GM13977 (cell line): ENCODE data around the gene TRIOBP.

ENCODE experiments used
- DNase-seq: peaks from one replicate; pipeline ENCODE4 v3.0.0; 2012; ENCODE audit warnings: low spot score
- in situ Hi-C: fragments of 300-500 bp; cut with MboI; formaldehyde crosslinking; loops from one replicate; pipeline ENCODE4 v1.12.0; 2022; ENCODE audit warnings: low sequenced_read_pairs, low pct_unique_long_range_greater_than_20kb, mixed read lengths, inconsistent platforms; ENCODE audit not compliant: unreplicated experiment
- TF ChIP-seq, protein P1 (sequence below): IDR thresholded peaks from 2 replicates; pipeline ENCODE4 v1.5.1; 2012; ENCODE audit warnings: mild to moderate bottlenecking, control low read depth; ENCODE audit not compliant: insufficient read depth; ENCODE audit errors: extremely low read depth, missing control alignments

Gene TRIOBP

DNA sequence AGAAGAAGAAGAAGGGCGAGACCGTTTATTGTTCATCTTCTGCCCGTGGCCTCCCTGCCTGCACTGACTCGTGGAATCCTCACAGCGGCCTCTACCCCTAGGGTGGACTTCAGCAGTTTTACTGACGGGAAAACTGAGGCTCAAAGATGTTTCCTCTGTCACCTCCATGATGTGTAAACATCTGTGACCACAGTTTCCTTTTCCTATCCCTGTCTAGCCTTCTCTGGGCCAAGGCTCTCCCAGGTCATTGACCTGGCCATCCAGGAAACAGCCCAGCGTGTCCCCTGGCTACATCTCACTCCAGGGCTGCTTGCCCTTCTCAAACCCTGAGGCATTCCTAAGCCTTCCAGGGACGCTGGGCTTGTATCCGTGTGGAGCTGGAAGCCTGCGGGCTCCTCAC, 61.8 kb downstream of the TRIOBP start:
- TF ChIP-seq, protein P1, sequence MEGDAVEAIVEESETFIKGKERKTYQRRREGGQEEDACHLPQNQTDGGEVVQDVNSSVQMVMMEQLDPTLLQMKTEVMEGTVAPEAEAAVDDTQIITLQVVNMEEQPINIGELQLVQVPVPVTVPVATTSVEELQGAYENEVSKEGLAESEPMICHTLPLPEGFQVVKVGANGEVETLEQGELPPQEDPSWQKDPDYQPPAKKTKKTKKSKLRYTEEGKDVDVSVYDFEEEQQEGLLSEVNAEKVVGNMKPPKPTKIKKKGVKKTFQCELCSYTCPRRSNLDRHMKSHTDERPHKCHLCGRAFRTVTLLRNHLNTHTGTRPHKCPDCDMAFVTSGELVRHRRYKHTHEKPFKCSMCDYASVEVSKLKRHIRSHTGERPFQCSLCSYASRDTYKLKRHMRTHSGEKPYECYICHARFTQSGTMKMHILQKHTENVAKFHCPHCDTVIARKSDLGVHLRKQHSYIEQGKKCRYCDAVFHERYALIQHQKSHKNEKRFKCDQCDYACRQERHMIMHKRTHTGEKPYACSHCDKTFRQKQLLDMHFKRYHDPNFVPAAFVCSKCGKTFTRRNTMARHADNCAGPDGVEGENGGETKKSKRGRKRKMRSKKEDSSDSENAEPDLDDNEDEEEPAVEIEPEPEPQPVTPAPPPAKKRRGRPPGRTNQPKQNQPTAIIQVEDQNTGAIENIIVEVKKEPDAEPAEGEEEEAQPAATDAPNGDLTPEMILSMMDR = no peak
- in situ Hi-C loops = no loop called here
- DNase-seq = no peak

DNA sequence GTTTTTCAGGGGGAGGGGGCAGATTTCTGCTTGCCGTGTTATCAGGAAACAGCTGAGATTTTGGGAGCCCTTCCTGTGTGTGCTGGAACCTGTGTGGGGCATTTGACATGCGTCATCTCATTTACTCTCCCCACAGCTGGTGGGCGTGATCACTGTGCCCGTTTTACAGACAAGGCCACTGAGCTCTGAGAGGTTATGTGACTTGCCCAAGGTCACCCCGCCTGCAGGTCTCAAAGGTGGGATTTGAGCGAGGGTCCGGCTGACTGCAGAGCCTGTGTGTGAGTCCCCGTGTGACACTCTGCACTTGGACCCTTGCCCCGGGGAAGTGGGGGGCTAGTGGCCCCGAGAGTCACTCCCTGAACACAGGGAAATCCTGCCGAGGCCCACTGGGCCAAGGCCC, 62.4 kb downstream of the TRIOBP start:
- TF ChIP-seq, protein P1 = no peak
- in situ Hi-C loops = no loop called here
- no peak for DNase-seq

DNA sequence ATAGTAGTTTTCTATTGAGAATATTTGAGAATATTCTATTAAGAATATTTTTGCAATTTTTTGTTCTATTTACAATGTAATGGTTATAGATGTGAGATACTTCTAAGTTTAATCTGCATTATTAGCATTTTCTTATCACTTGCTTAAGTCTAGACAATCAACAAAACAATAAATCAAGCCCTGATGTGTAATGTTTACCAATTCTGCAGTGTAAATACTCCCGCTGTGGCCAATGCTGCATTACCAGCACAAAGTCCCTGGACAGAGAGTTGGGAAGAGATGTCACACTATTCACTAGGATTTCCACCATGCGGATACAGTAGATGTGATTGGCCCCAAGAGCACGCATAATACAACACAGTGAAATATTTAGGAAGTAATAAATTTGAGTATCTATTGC, 63.3 kb downstream of the TRIOBP start:
- in situ Hi-C loops = no loop called here
- no peak for DNase-seq
- TF ChIP-seq, protein P1 = no peak

DNA sequence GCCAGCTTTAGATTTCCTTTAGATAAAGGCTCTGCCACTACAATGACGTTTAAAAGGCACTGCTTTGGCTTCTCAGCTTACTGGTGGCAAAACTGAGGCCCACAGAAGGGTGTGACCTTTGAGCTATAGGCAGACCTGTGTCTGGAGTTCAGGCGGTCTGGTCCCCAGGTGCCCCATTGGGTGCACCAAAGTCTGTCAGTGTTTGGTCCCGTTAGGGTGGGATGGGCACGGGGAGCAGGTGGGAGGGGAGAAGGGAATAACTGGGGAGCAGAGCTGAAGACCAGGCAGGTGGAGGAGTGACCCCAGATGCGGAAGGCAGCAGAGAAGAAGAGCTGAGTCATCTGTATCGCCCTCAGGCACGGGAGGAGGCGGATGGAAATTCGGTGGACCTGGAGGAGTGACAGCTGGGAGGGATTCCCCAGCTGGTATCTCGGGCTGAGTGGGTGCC, 65.6 kb downstream of the TRIOBP start:
- TF ChIP-seq, protein P1 = no peak
- no peak for DNase-seq
- in situ Hi-C loops = no loop called here

DNA sequence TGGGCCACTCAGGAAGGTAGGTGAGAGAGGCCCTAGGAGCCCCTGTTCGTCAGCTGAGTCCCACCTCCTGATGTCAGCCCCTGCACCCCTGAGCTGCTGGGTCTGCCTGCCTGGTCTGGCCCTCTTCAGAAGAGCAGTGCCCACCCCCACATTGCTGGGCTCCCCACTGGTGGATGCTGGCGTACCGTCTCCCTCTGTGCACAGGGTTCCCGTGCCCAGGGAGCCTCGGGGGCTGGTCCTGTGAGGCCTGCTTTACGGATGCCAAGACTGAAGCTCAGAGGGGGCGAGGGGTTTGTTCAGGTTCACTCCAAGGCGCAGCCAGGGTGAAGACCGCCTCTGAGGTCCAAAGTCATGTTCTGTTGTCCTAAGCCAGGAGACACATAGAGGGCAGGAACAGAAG, 66.2 kb downstream of the TRIOBP start:
- in situ Hi-C loops = no loop called here

DNA sequence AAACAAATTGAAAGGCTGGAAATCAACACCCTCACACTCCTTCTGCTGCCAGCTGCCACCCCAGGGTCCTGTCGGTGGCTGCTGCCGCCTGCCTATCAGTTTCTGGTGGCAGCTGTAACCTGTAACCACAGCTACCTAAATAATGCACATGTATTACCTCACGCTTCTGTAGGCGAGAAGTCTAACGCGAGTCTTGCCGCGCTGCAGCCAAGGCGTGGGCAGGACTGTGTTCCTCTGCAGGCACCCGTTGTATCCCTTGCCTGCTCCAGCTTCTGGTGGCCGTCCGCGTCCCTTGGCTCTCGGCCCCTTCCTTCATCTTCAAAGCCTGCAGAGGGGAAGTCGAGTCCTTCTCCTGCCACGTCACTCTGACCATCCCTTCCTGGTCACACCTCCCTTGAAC, 66.8 kb downstream of the TRIOBP start:
- no peak for DNase-seq
- in situ Hi-C loops = no loop called here
- TF ChIP-seq, protein P1 = no peak

More for the DNA sequence above, 66.2 kb downstream of the TRIOBP start:
- TF ChIP-seq, protein P1 = no peak
- DNase-seq = no peak

DNA sequence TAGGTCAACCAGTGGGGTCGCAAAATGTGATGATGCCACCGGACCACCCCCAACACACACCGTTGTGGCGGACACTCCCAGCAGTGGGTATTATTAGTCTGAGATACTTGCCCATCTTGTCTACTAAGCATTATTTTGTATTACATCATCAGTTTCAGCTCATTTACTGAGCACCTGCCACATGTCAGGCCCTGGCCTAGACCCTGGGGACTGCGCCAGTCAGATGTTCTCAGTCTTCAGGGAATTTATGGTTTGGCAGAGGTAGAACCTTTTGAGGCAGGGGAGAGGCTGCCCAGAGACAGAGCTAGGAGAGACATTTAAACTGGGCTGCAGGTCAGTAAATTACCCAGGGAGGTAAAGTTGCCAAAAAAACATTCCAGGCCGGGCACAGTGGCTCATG, 67.8 kb downstream of the TRIOBP start:
- no peak for DNase-seq
- in situ Hi-C loops = no loop called here
- TF ChIP-seq, protein P1 = no peak
